H9 (cell line): ENCODE data around the gene TUB. TPM values are rescaled to one million over a fixed set of nuclear protein-coding genes. Genes with fewer than 3 reads are reported as not detected.

Experiments
- DNase-seq: peaks from one replicate; pipeline ENCODE4 v3.0.0-alpha.2; 2017
- H2AFZ ChIP-seq: one replicate; pipeline ENCODE4 v1.6.1; 2013; ENCODE audit warnings: mild to moderate bottlenecking, low read length, control low read depth, moderate library complexity
- H2AK5ac ChIP-seq: 2 replicates; pipeline ENCODE4 v1.6.1; 2013; ENCODE audit warnings: low read length, control low read depth, mixed read lengths; ENCODE audit not compliant: insufficient read length
- H2BK120ac ChIP-seq: one replicate; pipeline ENCODE4 v1.6.1; 2013; ENCODE audit warnings: low read depth, mild to moderate bottlenecking, low read length, control low read depth, inconsistent platforms; ENCODE audit not compliant: poor library complexity, severe bottlenecking
- H2BK12ac ChIP-seq: 2 replicates; pipeline ENCODE4 v1.6.1; 2013; ENCODE audit warnings: low read length, control low read depth, mixed read lengths, low read depth; ENCODE audit not compliant: insufficient read length
- H2BK15ac ChIP-seq: 2 replicates; pipeline ENCODE4 v1.6.1; 2013; ENCODE audit warnings: low read depth, low read length, control low read depth
- H2BK20ac ChIP-seq: one replicate; pipeline ENCODE4 v1.6.1; 2013; ENCODE audit warnings: low read depth, mild to moderate bottlenecking, low read length, control low read depth, inconsistent platforms; ENCODE audit not compliant: poor library complexity, severe bottlenecking
- H2BK5ac ChIP-seq: 2 replicates; pipeline ENCODE4 v1.6.1; 2013; ENCODE audit warnings: low read length, control low read depth, mixed read lengths; ENCODE audit not compliant: insufficient read length
- H3K14ac ChIP-seq: 2 replicates; pipeline ENCODE4 v1.6.1; 2013; ENCODE audit warnings: low read length, control low read depth; ENCODE audit not compliant: insufficient read depth
- H3K18ac ChIP-seq: 2 replicates; pipeline ENCODE4 v1.6.1; 2013; ENCODE audit warnings: low read depth, mild to moderate bottlenecking, mixed read lengths, low read length, control low read depth; ENCODE audit not compliant: insufficient read length
- H3K23ac ChIP-seq: 2 replicates; pipeline ENCODE4 v1.6.1; 2013; ENCODE audit warnings: low read length, control low read depth, mixed read lengths, low read depth; ENCODE audit not compliant: insufficient read length
- H3K23me2 ChIP-seq: 2 replicates; pipeline ENCODE4 v1.6.1; 2013; ENCODE audit warnings: low read depth, mild to moderate bottlenecking, mixed read lengths, low read length, control low read depth; ENCODE audit not compliant: insufficient read length, poor library complexity, severe bottlenecking
- H3K27ac ChIP-seq: 2 replicates; pipeline ENCODE4 v1.5.1; 2013; ENCODE audit warnings: low read length, control low read depth, mixed read lengths, low read depth; ENCODE audit not compliant: insufficient read length
- H3K27me3 ChIP-seq: 2 replicates; pipeline ENCODE4 v1.6.1; 2013; ENCODE audit warnings: low read length, control low read depth, inconsistent platforms; ENCODE audit not compliant: insufficient read depth
- H3K4ac ChIP-seq: 2 replicates; pipeline ENCODE4 v1.6.1; 2013; ENCODE audit warnings: low read depth, mild to moderate bottlenecking, control low read depth, inconsistent platforms, low read length, moderate library complexity
- H3K4me1 ChIP-seq: 2 replicates; pipeline ENCODE4 v1.6.1; 2013; ENCODE audit warnings: low read length, control low read depth, inconsistent platforms; ENCODE audit not compliant: insufficient read depth
- H3K4me2 ChIP-seq: 2 replicates; pipeline ENCODE4 v1.6.1; 2013; ENCODE audit warnings: low read length, control low read depth, mixed read lengths; ENCODE audit not compliant: insufficient read length, insufficient read depth
- H3K56ac ChIP-seq: 2 replicates; pipeline ENCODE4 v1.6.1; 2013; ENCODE audit warnings: low read depth, mild to moderate bottlenecking, mixed read lengths, low read length, control low read depth; ENCODE audit not compliant: insufficient read length
- H3K79me1 ChIP-seq: 2 replicates; pipeline ENCODE4 v1.6.1; 2013; ENCODE audit warnings: low read depth, mild to moderate bottlenecking, moderate library complexity, low read length, control low read depth, inconsistent platforms; ENCODE audit not compliant: insufficient read depth, poor library complexity, severe bottlenecking
- H3K79me2 ChIP-seq: 2 replicates; pipeline ENCODE4 v1.6.1; 2013; ENCODE audit warnings: low read length, control low read depth, inconsistent platforms; ENCODE audit not compliant: insufficient read depth
- H3K9ac ChIP-seq: 2 replicates; pipeline ENCODE4 v1.6.1; 2013; ENCODE audit warnings: low read length, control low read depth, mixed read lengths; ENCODE audit not compliant: insufficient read length; ENCODE audit errors: extremely low read depth
- H3K9me3 ChIP-seq: one replicate; pipeline ENCODE4 v1.6.1; 2013; ENCODE audit warnings: low read depth, low read length, inconsistent platforms; ENCODE audit not compliant: control insufficient read depth
- H3T11ph ChIP-seq: one replicate; pipeline ENCODE4 v1.6.1; 2013; ENCODE audit warnings: mild to moderate bottlenecking, low read length, control low read depth, inconsistent platforms
- H4K20me1 ChIP-seq: one replicate; pipeline ENCODE4 v1.6.1; 2013; ENCODE audit not compliant: control insufficient read depth, insufficient read length, insufficient read depth
- H4K5ac ChIP-seq: 2 replicates; pipeline ENCODE4 v1.6.1; 2013; ENCODE audit warnings: low read depth, mild to moderate bottlenecking, mixed read lengths, low read length, control low read depth; ENCODE audit not compliant: insufficient read length
- H4K8ac ChIP-seq: replicated peaks from 2 replicates; pipeline ENCODE4 v1.6.1; 2013; ENCODE audit warnings: low read length, control low read depth, mixed read lengths, low read depth; ENCODE audit not compliant: insufficient read length
- H4K91ac ChIP-seq: 2 replicates; pipeline ENCODE4 v1.6.1; 2013; ENCODE audit warnings: low read depth, mild to moderate bottlenecking, moderate library complexity, mixed read lengths, low read length, control low read depth; ENCODE audit not compliant: insufficient read length
- H3K27ac Mint-ChIP-seq, 3 experiments: 2 replicates in 2 of 3; 3 replicates in 1 of 3; pipeline ENCODE4 v1.8.0; 2020 to 2021; ENCODE audit warnings: mixed read lengths in 3 of 3, mild to moderate bottlenecking in 1 of 3, moderate library complexity in 1 of 3
- H3K27me3 Mint-ChIP-seq: 2 replicates; pipeline ENCODE4 v1.8.0; 2021; ENCODE audit warnings: low read depth, mild to moderate bottlenecking, moderate library complexity, mixed read lengths
- H3K36me3 Mint-ChIP-seq, 3 experiments: 2 replicates in 2 of 3; 3 replicates in 1 of 3; pipeline ENCODE4 v1.8.0; 2020 to 2021; ENCODE audit warnings: low read depth in 3 of 3, mixed read lengths in 3 of 3; ENCODE audit not compliant: insufficient read depth in 1 of 3
- H3K4me1 Mint-ChIP-seq, 2 experiments: 2 replicates each; pipeline ENCODE4 v1.8.0; 2020; ENCODE audit warnings: mixed read lengths in 2 of 2
- H3K4me3 Mint-ChIP-seq, 2 experiments: 2 replicates in 1 of 2; 3 replicates in 1 of 2; pipeline ENCODE4 v1.8.0; 2020 to 2021; ENCODE audit warnings: mild to moderate bottlenecking in 2 of 2, mixed read lengths in 2 of 2, moderate library complexity in 1 of 2
- H3K9me3 Mint-ChIP-seq, 2 experiments: 2 replicates in 1 of 2; 3 replicates in 1 of 2; pipeline ENCODE4 v1.8.0; 2020; ENCODE audit warnings: mild to moderate bottlenecking in 2 of 2, mixed read lengths in 2 of 2, moderate library complexity in 1 of 2
- CTCF ChIP-seq: fragments of 200-600 bp; sonication (generic); conservative IDR thresholded peaks from 3 replicates; pipeline ENCODE4 v1.8.0; 2021; ENCODE audit warnings: antibody characterized with exemption, mild to moderate bottlenecking
- WGBS: extraction: QIAGEN DNeasy Blood & Tissue Kit; methylation state at CpG from one replicate; pipeline ENCODE4 v1.1.7; 2013; ENCODE audit warnings: missing lambda C conversion rate, low lambda C conversion rate, mixed read lengths; ENCODE audit not compliant: insufficient read length; ENCODE audit errors: extremely low coverage; 5-methylcytosine and 5-hydroxymethylcytosine counted together
- total RNA-seq: library from RNA; stranded (reverse); gene quantifications from 2 replicates; pipeline ENCODE4 v1.2.1, GENCODE V29; 2021

Gene TUB
- total RNA-seq, 1 experiment from 2014 or later: 14.8 TPM

DNA sequence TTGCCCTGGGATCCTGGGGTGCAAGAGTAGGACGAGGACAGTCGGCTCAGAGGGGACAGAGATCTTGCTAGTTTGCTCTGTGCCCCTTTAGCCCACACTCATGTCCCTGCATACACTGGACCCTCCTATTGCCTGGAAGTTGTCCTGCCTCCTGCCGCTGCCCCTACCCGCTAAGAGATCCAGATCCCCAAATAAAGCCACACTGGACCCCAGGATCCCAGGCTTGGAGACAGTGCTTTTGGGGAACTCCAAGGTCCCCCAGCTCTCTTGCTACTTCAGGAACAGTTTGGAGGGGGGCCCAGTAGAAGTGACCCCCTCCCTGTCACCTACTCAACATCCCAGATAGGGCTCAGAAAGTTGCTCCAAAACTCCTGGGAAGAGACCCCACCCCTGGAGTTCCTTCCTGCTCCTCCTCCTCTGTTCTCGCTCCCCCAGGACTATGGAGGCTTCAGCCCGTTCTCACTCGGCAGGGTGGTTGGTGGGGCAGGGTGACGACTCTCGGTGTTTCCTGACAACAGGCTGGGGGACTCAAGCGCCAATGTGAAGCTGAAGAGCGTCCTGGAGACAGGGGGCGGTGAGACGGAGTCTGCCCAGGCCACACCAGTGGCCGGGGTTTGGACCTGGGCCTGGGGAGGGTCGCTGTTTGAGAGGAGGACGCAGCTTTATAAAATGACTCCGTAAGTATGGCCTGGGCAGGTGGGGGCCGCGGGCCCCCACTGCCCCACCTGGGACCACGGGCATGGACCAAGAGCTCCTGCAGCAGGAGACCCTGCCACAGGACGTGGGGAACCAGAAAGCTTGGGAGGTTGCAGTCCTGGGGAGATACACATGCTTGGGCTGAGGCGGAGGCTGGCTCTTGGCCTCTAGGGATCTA is 19.2 kb upstream of the TUB start:
- WGBS: no CpG with 5 or more reads among the region's 22 CpGs
- H4K91ac ChIP-seq: no peak overlapping the region
- H4K5ac ChIP-seq: no peak overlapping the region
- H3K4me3 Mint-ChIP-seq: no peak overlapping the region
- TF ChIP-seq CTCF: no peak
- no peak overlapping the region for H2BK12ac ChIP-seq
- no peak overlapping the region for H2AK5ac ChIP-seq
- H3K14ac ChIP-seq: no peak overlapping the region; the same call in 1 of the 2 replicates
- no peak overlapping the region for H3K4ac ChIP-seq
- DNase-seq: no peak
- no peak overlapping the region for H4K8ac ChIP-seq
- peaks cover under 1% of the 10 kb centered on the region for H4K20me1 ChIP-seq
- no peak overlapping the region for H3K4me2 ChIP-seq
- no peak overlapping the region for H3K9ac ChIP-seq
- no peaks in the 10 kb centered on the region for H3K36me3 Mint-ChIP-seq
- H3K23ac ChIP-seq: no peak overlapping the region
- no peak overlapping the region for H2BK20ac ChIP-seq
- no peaks in the 10 kb centered on the region for H3K9me3 ChIP-seq
- peaks cover 9% of the 10 kb centered on the region for H3K27me3 Mint-ChIP-seq
- peaks cover under 1% of the 10 kb centered on the region; the same call in 1 of the 2 replicates for H3K4me1 ChIP-seq
- H2BK5ac ChIP-seq: no peak overlapping the region
- H3K27ac ChIP-seq: no peak overlapping the region
- H3K18ac ChIP-seq: no peak overlapping the region
- no peak overlapping the region for H2BK15ac ChIP-seq
- H2AFZ ChIP-seq: no peak overlapping the region
- 0 out of 7 replicates have a peak overlapping the region, but pooled peaks of 1 of the 3 experiments have one; percentile 10 for H3K27ac Mint-ChIP-seq
- H3K23me2 ChIP-seq: no peaks in the 10 kb centered on the region
- H3K9me3 Mint-ChIP-seq: no peaks in the 10 kb centered on the region
- no peak overlapping the region for H3T11ph ChIP-seq
- no peaks in the 10 kb centered on the region for H3K79me2 ChIP-seq
- H3K56ac ChIP-seq: no peak overlapping the region
- H2BK120ac ChIP-seq: no peak overlapping the region
- peaks cover 2 to 16% of the 10 kb centered on the region in 2 experiments for H3K4me1 Mint-ChIP-seq
- H3K27me3 ChIP-seq: no peaks in the 10 kb centered on the region
- H3K79me1 ChIP-seq: no peaks in the 10 kb centered on the region
